Measurements from ENCODE around the gene RNF144A. TPM values are rescaled to one million over a fixed set of nuclear protein-coding genes. Genes with fewer than 3 reads are reported as not detected.

The RNF144A gene
- total and polyA plus RNA-seq, 10 of the 15 experiments (the other 5 are each of a cell fraction or from before 2014, with no cell fraction given): 0.02 to 12.1 (median 0.48) TPM; not detected in 1

DNA sequence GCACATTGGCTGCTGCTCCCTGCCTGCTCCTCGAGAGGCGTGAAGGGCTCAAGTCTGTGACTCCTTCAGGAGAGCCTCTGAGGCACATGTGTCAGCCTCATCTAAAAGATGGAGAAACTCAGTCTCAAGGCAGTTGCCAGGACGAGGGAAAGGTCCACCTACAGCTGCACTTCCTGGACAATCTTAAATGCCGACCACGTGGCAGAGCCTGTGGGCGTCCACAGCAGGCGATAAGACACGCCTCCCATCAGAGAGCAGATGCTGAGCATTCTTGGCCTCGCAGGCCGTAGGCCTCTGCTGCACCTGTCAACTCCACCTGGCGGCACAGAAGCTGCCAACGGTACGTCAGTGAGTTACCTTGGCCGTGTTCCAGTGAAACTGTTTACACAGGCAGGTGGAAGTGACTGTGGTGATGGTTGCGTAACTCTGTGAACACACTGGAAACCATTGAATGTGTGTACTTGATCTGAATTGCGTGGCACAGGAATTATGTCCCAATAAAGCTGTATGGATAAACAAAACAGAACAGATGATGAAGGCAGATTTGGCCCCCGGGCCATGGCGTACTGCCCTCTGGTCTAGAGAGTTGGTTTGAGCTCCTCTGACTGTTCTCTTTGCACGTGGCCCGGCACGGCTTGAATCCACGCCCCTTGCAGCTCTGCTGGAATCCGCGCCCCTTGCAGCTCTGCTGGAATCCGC is 114.5 kb downstream of the RNF144A start:
- POLR2A ChIA-PET: no interaction called here
- TF ChIP-seq TCF3 (IDR thresholded peaks at IDR 0.05; ENCODE audit: borderline replicate concordance, insufficient read depth, low read depth, low read length): no peak
- no peak for TF ChIP-seq JUNB (IDR thresholded peaks at IDR 0.05)
- no peak for TF ChIP-seq POLR2A (IDR thresholded peaks at IDR 0.05; ENCODE audit: low read depth, low read length)
- TF ChIP-seq LARP7 (IDR thresholded peaks at IDR 0.05): no peak
- no peak for TF ChIP-seq EZH2 (IDR thresholded peaks at IDR 0.05; ENCODE audit: borderline replicate concordance, control insufficient read depth, low read depth, low read length)
- TF ChIP-seq ZBED1 (IDR thresholded peaks at IDR 0.05; ENCODE audit: borderline replicate concordance): no peak
- TF ChIP-seq NFXL1 (IDR thresholded peaks at IDR 0.05; ENCODE audit: borderline replicate concordance): no peak
- no peak for TF ChIP-seq RAD51 (IDR thresholded peaks at IDR 0.05)
- TF ChIP-seq, protein P1, sequence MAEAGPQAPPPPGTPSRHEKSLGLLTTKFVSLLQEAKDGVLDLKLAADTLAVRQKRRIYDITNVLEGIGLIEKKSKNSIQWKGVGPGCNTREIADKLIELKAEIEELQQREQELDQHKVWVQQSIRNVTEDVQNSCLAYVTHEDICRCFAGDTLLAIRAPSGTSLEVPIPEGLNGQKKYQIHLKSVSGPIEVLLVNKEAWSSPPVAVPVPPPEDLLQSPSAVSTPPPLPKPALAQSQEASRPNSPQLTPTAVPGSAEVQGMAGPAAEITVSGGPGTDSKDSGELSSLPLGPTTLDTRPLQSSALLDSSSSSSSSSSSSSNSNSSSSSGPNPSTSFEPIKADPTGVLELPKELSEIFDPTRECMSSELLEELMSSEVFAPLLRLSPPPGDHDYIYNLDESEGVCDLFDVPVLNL (IDR thresholded peaks at IDR 0.05; ENCODE audit: low read depth, low read length): no peak
- no peak for TF ChIP-seq RELA (IDR thresholded peaks at IDR 0.05; ENCODE audit: borderline replicate concordance, partially characterized antibody)
- TF ChIP-seq, protein P2, sequence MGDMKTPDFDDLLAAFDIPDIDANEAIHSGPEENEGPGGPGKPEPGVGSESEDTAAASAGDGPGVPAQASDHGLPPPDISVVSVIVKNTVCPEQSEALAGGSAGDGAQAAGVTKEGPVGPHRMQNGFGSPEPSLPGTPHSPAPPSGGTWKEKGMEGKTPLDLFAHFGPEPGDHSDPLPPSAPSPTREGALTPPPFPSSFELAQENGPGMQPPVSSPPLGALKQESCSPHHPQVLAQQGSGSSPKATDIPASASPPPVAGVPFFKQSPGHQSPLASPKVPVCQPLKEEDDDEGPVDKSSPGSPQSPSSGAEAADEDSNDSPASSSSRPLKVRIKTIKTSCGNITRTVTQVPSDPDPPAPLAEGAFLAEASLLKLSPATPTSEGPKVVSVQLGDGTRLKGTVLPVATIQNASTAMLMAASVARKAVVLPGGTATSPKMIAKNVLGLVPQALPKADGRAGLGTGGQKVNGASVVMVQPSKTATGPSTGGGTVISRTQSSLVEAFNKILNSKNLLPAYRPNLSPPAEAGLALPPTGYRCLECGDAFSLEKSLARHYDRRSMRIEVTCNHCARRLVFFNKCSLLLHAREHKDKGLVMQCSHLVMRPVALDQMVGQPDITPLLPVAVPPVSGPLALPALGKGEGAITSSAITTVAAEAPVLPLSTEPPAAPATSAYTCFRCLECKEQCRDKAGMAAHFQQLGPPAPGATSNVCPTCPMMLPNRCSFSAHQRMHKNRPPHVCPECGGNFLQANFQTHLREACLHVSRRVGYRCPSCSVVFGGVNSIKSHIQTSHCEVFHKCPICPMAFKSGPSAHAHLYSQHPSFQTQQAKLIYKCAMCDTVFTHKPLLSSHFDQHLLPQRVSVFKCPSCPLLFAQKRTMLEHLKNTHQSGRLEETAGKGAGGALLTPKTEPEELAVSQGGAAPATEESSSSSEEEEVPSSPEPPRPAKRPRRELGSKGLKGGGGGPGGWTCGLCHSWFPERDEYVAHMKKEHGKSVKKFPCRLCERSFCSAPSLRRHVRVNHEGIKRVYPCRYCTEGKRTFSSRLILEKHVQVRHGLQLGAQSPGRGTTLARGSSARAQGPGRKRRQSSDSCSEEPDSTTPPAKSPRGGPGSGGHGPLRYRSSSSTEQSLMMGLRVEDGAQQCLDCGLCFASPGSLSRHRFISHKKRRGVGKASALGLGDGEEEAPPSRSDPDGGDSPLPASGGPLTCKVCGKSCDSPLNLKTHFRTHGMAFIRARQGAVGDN (IDR thresholded peaks at IDR 0.05): no peak
- no peak for TF ChIP-seq ZZZ3 (IDR thresholded peaks at IDR 0.05; ENCODE audit: control insufficient read depth, insufficient read length, low read depth)
- no peak for TF ChIP-seq CBX3 (IDR thresholded peaks at IDR 0.05; ENCODE audit: borderline replicate concordance, low read depth)
- TF ChIP-seq HCFC1 (IDR thresholded peaks at IDR 0.05; ENCODE audit: low read length): no peak
- TF ChIP-seq, protein P3, sequence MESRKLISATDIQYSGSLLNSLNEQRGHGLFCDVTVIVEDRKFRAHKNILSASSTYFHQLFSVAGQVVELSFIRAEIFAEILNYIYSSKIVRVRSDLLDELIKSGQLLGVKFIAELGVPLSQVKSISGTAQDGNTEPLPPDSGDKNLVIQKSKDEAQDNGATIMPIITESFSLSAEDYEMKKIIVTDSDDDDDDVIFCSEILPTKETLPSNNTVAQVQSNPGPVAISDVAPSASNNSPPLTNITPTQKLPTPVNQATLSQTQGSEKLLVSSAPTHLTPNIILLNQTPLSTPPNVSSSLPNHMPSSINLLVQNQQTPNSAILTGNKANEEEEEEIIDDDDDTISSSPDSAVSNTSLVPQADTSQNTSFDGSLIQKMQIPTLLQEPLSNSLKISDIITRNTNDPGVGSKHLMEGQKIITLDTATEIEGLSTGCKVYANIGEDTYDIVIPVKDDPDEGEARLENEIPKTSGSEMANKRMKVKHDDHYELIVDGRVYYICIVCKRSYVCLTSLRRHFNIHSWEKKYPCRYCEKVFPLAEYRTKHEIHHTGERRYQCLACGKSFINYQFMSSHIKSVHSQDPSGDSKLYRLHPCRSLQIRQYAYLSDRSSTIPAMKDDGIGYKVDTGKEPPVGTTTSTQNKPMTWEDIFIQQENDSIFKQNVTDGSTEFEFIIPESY (IDR thresholded peaks at IDR 0.05): no peak
- TF ChIP-seq POU2F2 (IDR thresholded peaks at IDR 0.05; ENCODE audit: borderline replicate concordance, low read depth, low read length): no peak
- TF ChIP-seq SMAD1 (IDR thresholded peaks at IDR 0.05; ENCODE audit: low read depth, partially characterized antibody): no peak
- TF ChIP-seq BACH1 (IDR thresholded peaks at IDR 0.05; ENCODE audit: borderline replicate concordance): no peak

More for the DNA sequence above, 114.5 kb downstream of the RNF144A start:
- Histone ChIP-seq H2AFZ (ENCODE audit: control insufficient read depth, low read depth, low read length) (no peak overlapping the region), H3K27me3 (replicated peaks in 1 of 2; ENCODE audit: control insufficient read depth in 2 of 2, insufficient read depth in 2 of 2, low read length in 1 of 2) (no peaks in the 10 kb centered on the region), H3K4me2 (ENCODE audit: control insufficient read depth, insufficient read depth) (no peak overlapping the region), H4K20me1 (ENCODE audit: control insufficient read depth, insufficient read depth) (no peaks in the 10 kb centered on the region), H3K27ac (ENCODE audit: control insufficient read depth, insufficient read depth) (no peak overlapping the region), H3K9me3 (replicated peaks; ENCODE audit: control insufficient read depth, insufficient read depth, low read length) (no peaks in the 10 kb centered on the region), H3K36me3 (ENCODE audit: control insufficient read depth in 2 of 2, insufficient read depth in 2 of 2, low read length in 1 of 2) (no peaks in the 10 kb centered on the region; a peak in 1 of 4 replicates), H3K9ac (ENCODE audit: control insufficient read depth, insufficient read depth, low read length) (no peak overlapping the region), H3K4me3 (no peak overlapping the region), H3K4me1 (ENCODE audit: control insufficient read depth, insufficient read depth, low read length) (no peaks in the 10 kb centered on the region), H3K79me2 (ENCODE audit: control insufficient read depth, insufficient read depth, low read length) (no peaks in the 10 kb centered on the region)
- ATAC-seq: no peak
- RAD21 ChIA-PET (ENCODE audit: unreplicated experiment): interaction anchor here (0.7 kb wide), 1 partner anchor 134 kb away, joined by 3 read pairs; no protein-coding TSS in a partner anchor
- in situ Hi-C loops (cut with MboI) (no loop called here), intact Hi-C loops (cut with micrococcal nuclease; ENCODE audit: unreplicated experiment) (no loop called here)
- WGBS (ENCODE audit: insufficient coverage, insufficient replicate concordance, low lambda C conversion rate, missing lambda C conversion rate): 66% methylated on average over 24 of the region's 25 CpGs
- no TSS peak for BruUV-seq (replicated peaks)
- CTCF ChIA-PET: interaction anchor here (0.9 to 1.7 kb wide), 4 partner anchors 9 to 135 kb away, joined by 3 to 8 read pairs (median 4); no protein-coding TSS in a partner anchor
- DNase-seq (ENCODE audit: low read depth, low spot score): no peak
- FAIRE-seq: no peak
- SMC1A ChIA-PET (ENCODE audit: uncharacterized antibody, unreplicated experiment): interaction anchor here (1.2 kb wide), 1 partner anchor 134 kb away, joined by 4 read pairs; no protein-coding TSS in a partner anchor
